Stimulated activated CD8-positive, alpha-beta memory T cell treated with anti-CD3 and anti-CD28 coated beads, Interleukin-4, amount 100 ng/mL, for 48 hours (primary cell): ENCODE results near the gene NPIPA1.
"Not testable (repeated sequence)": the region's sequence is repeated elsewhere in the genome, so short reads cannot be mapped to it uniquely, and the experiment has no call there.

Experiments
- DNase-seq: peaks from one replicate; pipeline ENCODE4 v3.0.0-alpha.2; 2020

NPIPA1 gene

GRCh38 chr16:14937143-14937542 is at the start of gene NPIPA1:
TSS of gene NPIPA1 (plus strand) at chr16:14937443. CDS start at chr16:14937443, 0 bp downstream.
- not testable (repeated sequence) for DNase-seq

- DNase-seq = not testable (repeated sequence)
Observed at GRCh38 chr16:14892111-14892510, 45.1 kb upstream of the NPIPA1 start.

GRCh38 chr16:14895382-14895781 is 41.9 kb upstream of the NPIPA1 start:
- DNase-seq = not testable (repeated sequence)

GRCh38 chr16:14896023-14896422 is 41.2 kb upstream of the NPIPA1 start:
- not testable (repeated sequence) for DNase-seq

- not testable (repeated sequence) for DNase-seq
Observed at GRCh38 chr16:14897006-14897664, 40.1 kb upstream of the NPIPA1 start.

- not testable (repeated sequence) for DNase-seq
Observed at GRCh38 chr16:14898162-14898561, 39.1 kb upstream of the NPIPA1 start.

- DNase-seq = not testable (repeated sequence)
Observed at GRCh38 chr16:14903191-14903957, 33.9 kb upstream of the NPIPA1 start.

GRCh38 chr16:14909744-14910143 is 27.5 kb upstream of the NPIPA1 start:
- DNase-seq = not testable (repeated sequence)

GRCh38 chr16:14910833-14911629 is 26.2 kb upstream of the NPIPA1 start:
- not testable (repeated sequence) for DNase-seq

- DNase-seq = peak; percentile 62
Observed at GRCh38 chr16:14911954-14912353, 25.3 kb upstream of the NPIPA1 start.

- DNase-seq = not testable (repeated sequence)
Observed at GRCh38 chr16:14912588-14912987, 24.7 kb upstream of the NPIPA1 start.

- not testable (repeated sequence) for DNase-seq
Observed at GRCh38 chr16:14918504-14918903, 18.7 kb upstream of the NPIPA1 start.

- DNase-seq = not testable (repeated sequence)
Observed at GRCh38 chr16:14919837-14920600, 17.2 kb upstream of the NPIPA1 start.

- DNase-seq = not testable (repeated sequence)
Observed at GRCh38 chr16:14922285-14922684, 15.0 kb upstream of the NPIPA1 start.

- DNase-seq = not testable (repeated sequence)
Observed at GRCh38 chr16:14922968-14923367, 14.3 kb upstream of the NPIPA1 start.

GRCh38 chr16:14923394-14924088 is 13.7 kb upstream of the NPIPA1 start:
- DNase-seq = not testable (repeated sequence)

GRCh38 chr16:14924359-14924758 is 12.9 kb upstream of the NPIPA1 start:
- DNase-seq = not testable (repeated sequence)

GRCh38 chr16:14924982-14925381 is 12.3 kb upstream of the NPIPA1 start:
- not testable (repeated sequence) for DNase-seq

- not testable (repeated sequence) for DNase-seq
Observed at GRCh38 chr16:14928064-14928714, 9.1 kb upstream of the NPIPA1 start.

- not testable (repeated sequence) for DNase-seq
Observed at GRCh38 chr16:14929176-14929575, 8.1 kb upstream of the NPIPA1 start.

- DNase-seq = not testable (repeated sequence)
Observed at GRCh38 chr16:14930246-14930645, 7.0 kb upstream of the NPIPA1 start.
